HG02973 (cell line): ENCODE results near the gene SLC25A1.
"Not testable (repeated sequence)": the region's sequence is repeated elsewhere in the genome, so short reads cannot be mapped to it uniquely, and the experiment has no call there.

Source experiments
- ATAC-seq: cut with Tn5 transposase; IDR thresholded peaks from one replicate; pipeline ENCODE4 v1.9.1; 2021; ENCODE audit warnings: moderate library complexity; ENCODE audit not compliant: unreplicated experiment

Gene SLC25A1

DNA sequence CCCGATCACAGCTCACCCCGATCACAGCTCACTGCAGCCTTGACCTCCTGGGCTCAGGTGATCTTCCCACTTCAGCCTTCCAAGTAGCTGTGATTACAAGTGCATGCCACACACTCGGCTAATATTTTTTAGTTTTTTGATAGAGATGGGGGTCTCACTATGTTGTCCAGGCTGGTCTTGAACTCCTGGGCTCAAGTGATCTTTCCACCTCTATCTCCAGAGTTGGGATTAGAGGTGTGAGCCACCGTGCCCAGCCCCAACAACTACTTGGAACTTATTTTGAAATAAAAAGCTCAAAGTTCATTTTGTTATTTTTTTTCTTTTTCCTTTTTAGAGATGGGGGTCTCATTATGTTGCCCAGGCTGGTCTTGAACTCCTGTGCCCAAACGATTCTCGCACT, 27.8 kb upstream of the SLC25A1 start:
- no peak for ATAC-seq

DNA sequence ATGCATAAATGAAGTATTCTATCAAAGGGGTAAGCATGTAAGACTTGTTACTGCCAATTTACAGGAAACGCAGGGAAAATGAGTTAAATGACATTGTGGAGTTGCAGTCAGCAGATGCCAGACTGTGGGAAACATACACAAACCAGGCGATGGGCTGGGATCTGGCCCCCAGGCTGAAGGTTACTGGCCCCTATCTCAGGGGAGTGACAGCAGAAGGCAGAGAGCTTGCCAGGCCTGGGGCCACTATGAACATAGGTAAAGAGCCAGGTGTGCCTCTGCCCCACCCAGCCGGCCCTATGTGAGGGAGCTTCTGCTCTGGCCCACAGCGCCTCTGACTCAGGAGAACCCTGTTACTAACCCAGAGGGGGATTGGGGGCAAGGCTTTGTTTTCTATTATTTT, 26.1 kb upstream of the SLC25A1 start:
- no peak for ATAC-seq

DNA sequence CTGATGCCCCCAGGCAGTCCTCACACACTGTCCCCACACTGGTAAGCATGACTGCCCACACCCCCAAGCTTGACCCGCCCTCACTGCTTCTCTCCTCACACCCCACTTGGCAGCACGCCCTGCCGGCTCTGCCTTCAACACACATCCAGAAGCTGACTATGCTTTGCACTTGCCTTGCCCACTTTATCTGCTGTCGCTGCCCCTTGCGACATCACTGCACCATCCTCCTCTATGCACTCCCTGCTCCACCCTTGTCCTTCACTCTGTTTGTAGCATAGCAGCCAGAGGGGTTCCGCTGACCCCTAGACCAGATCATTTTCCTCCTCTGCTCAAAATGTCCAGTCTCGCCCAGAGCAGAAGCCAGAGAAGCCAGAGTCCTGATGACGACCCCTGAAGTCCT, 25.3 kb upstream of the SLC25A1 start:
- ATAC-seq: no peak

DNA sequence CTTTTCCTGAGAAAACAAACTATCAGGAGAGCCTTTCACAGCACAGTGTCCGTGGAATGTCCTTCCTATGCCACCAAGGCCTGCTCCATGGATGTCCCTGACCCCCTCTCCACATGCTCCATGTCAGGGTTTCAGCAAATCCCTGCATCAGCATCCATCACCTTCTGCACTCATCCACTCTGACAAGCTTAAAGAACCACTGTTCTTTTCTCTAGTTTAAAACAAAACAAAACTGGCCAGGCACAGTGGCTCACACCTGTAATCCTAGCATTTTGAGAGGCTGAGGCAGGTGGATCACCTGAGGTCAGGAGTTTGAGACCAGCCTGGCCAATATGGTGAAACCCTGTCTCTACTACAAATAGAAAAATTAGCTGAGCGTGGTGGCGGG, 24.3 kb upstream of the SLC25A1 start:
- not testable (repeated sequence) for ATAC-seq

DNA sequence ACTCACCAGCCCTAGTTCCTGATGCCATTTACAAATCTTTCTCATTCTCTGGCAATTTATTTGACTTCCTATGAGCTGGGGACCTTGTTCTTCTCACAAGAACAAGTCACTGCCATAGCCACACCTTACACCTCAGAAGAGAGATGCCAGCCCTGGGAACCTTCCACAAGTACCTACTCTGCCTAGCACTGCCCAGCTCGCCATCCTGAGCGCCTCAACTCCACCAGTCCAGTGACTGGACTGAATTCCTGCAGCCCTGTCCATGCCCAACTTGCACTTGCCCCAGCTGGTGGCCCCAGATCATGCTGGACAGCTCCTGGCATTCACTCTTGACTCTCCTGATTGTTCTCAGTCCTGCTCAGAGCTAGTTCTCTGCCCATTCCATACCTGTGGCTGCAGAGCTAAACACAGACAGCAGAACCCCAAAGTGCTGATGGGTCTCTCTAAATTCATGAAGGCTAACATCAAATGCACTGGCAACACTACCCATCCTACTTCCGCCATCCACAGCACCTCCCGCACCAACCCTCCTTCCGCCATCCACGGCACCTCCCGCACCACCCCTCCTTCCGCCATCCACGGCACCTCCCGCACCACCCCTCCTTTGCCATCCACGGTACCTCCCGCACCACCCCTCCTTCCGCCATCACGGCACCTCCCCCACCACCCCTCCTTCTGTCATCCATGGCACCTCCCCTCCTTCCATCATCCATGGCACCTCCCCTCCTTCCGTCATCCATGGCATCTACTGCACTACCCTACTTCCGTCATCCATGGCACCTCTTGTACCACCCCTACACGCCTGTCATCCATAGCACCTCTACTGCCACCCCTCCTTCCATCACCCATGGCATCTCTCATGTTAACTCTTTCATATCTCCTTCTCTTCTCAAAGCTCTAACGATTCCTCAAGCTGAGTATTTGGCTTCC, 23.6 kb upstream of the SLC25A1 start:
- no peak for ATAC-seq

DNA sequence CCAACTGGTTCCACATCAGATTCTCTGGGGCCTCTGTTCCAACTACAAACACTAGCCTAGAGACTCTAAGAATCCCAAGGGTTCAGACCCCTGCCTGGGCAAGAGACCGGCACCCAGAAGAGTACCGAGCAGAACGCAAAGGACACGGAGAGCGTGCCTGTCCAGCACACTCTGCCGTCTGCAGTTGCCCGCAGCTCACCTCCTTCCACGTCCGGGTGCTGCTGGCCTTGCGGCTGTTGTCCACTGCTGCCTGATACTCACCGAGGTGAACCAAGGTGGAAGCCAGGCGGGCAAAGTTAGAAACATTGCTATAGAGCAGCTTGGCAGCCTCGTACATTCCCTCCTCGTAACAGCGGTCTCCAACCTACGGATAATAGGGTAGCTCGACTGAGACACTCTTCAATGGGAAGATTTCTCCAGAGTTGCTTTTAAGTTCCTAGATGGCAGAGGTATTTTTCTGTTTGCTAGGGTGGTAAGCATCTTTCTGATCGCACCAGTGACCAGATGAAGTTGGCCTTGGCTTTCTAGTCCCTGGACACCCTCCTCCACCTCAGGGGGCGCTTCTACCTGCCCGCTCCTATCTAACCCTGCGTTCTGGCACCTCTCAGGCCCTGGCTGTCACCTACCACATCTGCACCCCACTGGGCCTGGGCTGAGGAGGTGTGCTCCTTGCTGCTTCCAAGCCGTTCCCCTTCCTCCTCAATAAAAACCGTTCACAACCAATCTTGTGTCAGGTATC, 22.8 kb upstream of the SLC25A1 start:
- ATAC-seq: no peak

DNA sequence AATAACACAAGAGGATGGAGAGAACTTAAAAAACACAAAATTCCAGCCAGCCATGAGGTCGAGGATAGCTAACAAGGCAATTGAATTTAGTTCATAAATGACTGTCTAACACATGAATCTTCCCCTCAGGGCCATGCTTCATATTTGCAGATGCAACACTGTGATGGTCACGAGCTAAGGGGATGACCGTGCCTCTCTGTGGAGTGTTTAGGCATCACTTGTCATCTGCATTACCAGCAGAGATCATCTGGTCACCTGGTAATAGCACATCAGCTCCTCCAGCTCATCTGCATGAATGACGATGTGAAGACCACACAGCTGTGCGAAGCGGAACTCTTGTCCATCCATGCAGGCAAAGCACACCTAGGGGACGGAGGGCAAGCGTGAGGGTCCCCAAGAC, 20.9 kb upstream of the SLC25A1 start:
- no peak for ATAC-seq

DNA sequence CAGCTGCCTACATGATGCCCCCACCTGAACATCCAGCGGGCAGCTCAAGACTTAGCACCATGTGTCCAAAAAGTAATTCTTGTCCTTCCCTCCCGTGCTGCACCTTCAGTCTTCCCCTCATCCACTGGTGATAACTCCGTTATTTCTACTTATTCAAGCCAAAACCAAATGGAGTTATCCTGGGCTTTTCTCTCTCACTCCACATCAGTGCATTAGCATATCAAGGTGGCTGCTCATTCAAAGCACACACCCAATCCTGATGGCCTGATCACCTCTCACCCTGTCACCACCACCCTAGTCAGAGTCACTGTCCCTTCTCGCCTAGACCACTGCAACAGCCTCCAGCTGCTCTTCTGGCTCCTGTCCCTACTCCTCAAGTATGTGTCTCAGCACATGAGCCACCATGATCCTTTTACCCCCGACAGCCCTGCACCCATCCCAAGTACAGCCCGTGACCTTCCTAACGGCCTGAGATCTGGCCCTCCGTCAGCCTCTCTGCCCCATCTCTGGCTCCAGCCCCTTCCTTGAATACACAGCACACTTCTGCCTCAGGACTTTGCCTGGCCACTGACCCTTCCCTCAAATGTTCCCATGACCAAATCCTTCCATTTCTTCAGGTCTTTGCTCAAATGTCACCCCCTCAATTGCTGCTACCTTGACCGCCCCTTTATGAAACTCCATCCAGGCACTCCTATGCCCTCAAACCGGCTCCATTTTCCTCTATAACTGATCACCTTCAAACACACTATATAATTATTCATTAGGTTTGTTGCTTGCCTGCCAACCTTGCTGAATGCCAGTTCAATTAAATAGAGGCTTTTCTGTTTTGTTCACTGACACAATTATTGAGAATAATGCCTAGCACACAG, 19.7 kb upstream of the SLC25A1 start:
- ATAC-seq: no peak

DNA sequence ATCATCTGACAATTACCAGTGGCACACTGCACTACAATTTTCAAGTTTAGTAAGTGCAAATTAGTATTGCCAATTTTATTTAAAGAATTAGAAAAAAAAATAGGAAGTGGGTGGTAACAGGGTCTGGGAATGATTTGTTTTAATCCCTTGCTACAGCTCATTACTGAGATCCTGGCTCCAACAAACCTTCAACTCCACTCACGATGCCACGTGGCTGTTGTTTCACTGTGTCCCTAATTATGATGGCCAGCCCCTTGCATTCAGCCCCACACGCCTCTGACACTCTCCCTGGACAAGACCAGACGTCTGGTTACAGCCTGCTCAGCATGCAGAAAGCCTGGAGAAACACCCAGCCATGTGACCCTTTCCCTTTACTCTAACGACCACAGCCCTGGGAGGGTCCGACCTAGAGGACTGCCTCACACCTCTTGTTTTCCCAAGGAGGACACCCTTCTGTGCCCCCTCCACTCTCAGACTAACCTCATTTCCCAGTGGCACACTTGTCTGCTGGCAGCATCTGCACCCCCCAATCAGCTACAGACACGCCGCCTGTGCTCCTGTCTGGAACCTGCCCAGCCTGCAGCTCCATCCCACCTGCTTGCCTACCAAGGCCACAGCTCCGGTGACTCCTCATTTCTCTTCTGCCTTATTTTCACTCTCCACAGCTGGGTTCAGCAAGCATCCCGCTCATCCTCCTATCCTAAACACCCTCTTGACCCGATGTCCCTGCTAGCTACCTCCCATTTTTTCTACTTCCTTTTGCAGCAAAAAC, 18.5 kb upstream of the SLC25A1 start:
- ATAC-seq: no peak

DNA sequence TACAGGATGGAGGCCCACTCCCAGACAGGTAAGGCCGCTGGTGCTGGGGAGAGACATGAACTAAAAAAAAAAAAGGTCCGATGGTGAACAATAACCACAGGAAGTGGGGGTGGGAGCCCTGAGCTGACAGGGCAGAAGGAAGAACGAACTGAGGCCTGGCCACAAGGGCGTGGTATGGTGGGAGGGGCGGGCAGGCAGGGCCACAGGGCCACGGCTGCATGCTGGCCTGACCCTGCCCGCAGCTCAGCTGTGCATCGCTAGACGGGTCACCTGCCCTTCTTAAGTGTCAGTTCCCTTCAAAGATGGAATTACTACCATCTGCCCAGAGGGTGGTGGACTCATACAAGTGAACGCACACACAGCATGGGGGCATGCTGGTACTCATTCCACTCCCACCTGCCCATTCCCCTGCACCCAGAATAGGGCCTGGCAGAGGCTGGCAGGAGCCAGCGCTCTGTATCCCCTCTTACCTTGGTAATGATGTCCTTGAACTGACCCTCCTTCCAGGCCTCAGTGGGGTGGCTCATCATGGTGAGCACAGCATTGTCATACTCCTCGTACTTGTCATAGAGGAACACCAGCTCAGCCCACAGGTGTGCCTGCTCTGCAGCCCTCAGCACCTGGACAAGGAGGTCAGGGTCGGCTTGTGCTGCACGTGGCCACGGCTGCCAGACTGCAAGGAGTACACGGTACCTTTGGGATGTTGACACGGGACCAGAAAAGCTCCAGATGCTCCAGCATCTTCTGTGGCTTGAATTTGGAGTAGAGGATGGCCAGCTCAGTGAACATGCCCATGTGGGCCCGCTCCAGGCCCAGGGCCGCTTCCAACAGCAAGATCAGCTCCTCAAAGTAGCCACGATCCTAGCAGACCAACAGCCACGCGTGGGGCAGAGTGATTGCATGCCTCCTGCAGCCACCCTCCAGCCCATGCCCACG, 17.5 kb upstream of the SLC25A1 start:
- no peak for ATAC-seq

DNA sequence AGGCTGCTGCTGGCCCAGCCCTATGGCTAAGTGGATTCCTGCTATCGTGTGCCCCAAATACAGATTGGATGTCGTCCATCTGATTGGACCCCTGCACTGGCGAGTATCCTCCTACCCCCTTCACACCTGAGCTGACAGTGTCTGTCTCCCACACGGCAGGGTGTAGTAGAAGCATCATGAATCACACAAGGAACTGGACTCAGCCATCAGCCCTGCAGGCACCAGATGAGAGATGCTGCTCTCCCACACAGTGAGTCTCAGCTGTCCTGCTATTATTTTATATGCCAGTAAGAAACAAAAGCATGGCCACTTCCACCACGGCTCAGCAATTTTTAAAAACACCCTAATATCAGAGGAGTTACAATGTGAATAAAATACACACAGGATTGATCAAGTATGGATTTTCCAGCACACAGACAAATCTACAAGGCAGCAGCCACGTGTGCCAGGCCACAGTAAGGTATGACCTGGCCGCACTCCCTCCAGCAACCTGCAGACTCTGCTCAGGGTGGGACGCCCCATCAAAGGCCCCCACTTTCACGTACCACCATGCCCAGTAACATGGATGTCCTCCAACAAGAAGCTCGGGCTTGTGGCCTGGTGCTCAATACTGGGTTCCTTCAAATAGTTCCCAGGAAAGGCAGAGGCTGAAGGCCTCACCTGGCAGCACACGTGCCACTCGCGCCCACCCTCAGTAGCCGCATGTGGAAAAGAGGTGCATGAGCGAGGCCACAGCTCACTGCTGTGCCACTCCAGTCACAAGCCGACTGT, 16.4 kb upstream of the SLC25A1 start:
- ATAC-seq: no peak

DNA sequence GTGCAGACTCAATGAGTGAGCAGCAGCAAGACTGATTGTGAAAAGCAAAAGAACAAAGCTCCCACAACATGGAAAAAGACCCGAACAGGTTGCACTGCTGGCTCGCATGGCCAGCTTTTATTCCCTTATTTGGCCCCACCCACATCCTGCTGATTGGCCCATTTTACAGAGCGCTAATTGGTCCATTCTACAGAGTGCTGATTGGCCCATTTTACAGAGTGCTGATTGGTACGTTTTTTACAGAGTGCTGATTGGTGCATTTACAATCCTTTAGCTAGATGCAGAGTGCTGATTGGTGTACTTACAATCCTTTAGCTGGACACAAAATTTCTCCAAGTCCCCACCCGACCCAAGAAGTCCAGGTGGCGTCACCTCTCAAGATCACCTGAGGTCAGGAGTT, 15.3 kb upstream of the SLC25A1 start:
- no peak for ATAC-seq

DNA sequence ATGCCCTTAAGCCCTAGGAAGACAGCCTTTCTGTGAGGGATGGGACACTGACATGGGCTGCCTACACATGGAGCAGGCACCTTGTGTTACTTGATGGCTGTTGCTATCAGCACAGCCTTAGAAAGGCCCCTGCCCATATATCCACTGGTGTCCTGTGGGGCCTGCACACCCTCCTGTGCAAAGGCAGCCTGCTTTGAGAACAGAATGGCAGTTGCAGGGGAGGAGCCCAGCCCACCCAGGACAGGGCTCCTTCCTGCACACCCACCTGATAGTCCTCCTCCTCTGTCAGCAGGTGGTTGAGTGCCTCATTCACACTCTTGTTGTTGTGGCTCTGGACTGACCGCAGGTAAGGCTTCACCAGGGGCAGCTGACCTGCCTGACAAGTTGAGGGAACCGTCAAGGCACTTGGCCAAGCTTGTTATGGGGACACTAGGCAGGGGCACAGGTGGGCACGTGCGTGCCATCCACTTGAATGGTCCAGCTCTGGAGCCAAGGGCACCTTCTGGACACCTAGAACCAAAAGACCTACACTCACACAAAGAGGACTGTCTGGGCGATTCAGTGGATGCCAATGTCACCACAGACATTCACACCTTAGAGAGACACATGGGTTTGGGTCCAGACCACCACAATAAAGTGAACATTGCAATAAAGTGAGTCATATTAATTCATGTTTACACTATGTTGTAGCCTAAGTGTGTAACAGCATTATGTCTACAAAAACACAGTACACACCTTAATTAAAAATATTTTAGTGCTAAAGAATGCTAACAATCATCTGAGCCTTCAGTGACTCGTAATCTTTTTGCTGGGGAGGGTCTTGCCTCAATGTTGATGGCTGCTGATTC, 9.4 kb upstream of the SLC25A1 start:
- no peak for ATAC-seq

DNA sequence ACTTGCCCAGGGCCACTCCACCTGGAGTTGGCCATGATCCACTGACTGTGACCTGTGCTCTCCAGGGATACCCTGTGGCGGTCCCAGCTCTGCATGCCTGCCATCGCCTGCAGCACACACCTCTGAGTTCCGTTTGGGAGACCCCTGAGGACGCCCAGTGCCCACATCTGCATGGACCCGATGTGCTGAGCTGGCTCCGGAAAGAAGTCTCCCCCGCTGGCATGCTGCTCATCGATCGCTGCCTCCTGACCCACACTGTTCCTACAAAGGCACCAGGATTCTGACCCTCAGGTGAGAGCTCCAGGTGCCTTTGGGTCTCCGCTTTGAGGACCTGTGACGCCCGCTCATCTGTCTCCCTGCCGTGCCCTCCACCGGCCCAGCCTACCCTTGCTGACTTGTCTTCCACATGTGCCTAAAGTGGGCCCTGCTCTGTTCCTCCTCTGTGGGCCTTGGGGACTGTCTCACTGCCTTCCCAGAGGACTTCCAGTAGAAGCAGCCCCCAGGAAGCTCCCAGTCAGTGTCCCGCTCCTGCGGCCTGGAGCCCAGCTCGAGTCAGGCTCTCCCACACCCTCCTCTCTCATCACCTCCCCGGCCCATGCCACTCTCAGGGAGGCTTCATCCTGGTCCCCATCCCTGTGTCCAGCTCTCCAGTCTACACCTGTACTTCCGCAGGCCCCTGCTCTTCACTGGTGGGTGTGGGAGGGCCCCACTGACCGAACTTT, 5.9 kb upstream of the SLC25A1 start:
- no peak for ATAC-seq

DNA sequence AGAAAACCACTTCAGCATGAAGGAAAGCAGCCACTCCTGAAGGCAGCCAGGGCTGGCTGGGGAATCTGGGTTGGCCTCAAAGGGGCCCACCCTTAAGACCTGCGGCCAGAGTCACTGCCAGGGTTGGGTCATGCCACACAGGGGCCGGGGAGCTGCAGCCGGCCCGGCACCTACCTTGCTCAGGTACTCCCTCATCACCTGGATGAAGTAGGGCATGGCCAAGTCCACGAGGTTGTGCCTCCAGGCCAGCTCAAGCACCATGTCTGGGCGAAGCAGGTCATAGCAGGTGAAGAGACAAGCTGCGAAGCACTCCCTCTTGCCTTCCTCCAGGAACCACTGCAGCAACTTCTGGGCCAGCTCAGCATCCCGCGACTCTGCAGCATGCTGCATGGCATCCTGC, 4.7 kb upstream of the SLC25A1 start:
- no peak for ATAC-seq

DNA sequence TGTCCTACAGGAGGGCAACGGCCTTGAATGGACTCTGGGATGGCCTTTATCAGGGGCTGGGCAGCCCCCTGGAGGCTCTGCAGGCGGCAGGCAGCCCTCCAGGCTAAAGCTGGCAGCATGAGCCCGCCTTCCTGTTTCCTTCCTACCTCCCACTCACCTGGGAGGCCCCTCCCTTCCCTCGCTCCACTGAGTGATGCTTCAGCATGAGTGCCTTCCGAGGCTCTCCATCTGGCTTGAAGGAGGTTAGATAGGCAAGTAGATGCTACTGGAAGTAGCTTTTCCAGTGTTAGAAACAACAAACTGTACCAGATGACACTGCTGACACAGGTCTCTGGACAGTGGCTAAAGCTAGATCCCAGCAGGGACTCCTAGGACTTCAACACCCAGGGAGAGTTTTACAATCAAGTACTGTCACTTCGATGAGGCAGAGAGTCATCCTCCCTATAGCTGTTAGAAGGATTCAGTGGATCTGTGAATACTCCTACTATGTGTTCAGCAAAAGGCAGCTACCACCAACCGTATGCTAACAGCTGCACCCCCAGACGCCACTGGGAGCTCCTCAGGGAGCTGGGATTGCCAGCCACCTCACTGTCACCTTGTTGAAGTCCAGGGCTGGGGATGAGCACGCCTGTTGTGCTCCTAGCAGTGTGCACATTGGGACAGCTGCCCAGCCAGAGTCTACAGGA, 4.1 kb upstream of the SLC25A1 start:
- no peak for ATAC-seq
